Measurements from ENCODE around the gene POLR2B.

- TF ChIP-seq ZFX (IDR thresholded peaks at IDR 0.05; ENCODE audit: borderline replicate concordance) (no peak), CTCF (IDR thresholded peaks at IDR 0.05) (no peak)
These were observed 8.3 kb downstream of the POLR2B start for GRCh38 chr4:56986952-56987351.

All from 22Rv1 (cell line).